Activated CD4-positive, alpha-beta T cell treated with anti-CD3 and anti-CD28 coated beads, Interleukin-2, amount 50 U/mL, for 48 hours (primary cell): Measurements from ENCODE around the gene NCS1.

ENCODE experiments used
- DNase-seq, 2 experiments: peaks; one replicate each; pipeline ENCODE4 v3.0.0-alpha.2; 2020

NCS1 gene

DNA sequence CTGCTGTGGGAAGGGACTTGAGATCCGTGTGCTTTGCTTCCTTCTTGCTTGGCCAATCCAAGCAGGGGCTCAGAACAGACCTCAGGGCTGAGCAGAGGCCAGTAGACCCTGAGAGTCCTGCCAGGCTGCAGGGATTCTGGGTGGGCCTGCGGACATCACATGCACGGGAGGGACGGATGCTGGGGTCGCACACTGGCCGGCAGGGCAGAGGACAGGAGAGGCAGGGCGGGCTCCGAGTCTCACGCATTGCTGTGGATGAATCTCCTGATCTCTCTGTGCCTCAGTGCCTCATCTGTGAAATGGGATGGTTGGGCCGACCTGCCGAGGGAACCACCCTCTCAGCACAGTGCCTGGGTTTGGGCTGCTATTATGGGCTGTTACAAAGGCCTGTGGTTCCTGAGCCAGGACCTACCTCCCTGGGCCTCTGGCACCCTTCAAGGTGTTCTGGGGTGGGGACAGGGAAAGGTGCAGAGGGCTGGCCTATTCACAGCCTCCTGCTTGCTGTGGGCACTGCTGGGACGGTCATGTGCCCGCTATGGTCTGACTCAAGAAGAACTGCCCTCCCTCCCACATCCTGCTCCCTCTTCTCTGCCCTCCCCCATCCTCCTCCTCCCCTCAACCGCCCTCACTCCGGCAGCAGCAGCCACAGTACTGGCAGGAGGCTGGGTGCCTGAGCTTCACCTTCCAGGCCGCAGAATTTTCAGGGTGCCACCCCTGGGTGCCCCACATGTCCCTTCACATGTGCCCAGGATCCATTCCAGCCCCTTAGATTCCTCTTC lies 43.3 kb downstream of the NCS1 start:
- DNase-seq, result no peak

DNA sequence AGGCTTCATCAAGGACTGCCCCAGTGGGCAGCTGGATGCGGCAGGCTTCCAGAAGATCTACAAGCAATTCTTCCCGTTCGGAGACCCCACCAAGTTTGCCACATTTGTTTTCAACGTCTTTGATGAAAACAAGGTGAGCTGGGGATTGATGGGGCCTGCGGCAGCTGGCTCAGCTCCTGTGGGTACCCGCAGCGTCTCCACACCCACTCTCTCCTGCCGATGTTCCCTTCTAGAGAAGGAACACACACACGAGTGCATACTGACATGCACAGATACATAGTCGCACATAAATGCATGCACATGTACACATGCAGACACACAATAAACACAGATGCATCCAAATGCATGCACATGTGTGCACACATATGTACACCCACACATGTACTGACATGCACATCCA lies 45.6 kb downstream of the NCS1 start:
- no peak for DNase-seq

- DNase-seq, result no peak
Observed at GRCh38 chr9:130219661-130220096, 47.5 kb downstream of the NCS1 start.

- no peak for DNase-seq
Observed at GRCh38 chr9:130220352-130220751, 48.1 kb downstream of the NCS1 start.

- DNase-seq, result no peak
Observed at GRCh38 chr9:130222833-130223232, 50.6 kb downstream of the NCS1 start.

DNA sequence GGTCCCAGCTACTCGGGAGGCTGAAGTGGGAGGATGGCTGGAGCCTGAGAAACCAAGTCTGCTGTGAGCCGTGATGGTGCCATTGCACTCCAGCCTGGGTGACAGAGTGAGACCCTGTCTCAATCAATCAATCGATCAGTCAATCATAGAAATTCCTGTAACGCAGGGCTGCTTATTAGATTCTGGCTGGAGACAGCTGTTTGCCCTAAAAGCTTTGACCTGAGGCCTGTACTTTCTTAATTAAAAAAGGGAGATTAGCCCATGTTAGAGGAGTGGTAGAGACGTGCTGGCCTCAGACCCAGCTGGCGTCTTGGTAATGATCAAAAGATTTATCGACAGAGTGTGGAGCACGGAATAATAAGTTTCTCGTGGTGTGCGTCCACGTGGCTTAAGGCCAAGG lies 52.9 kb downstream of the NCS1 start:
- no peak for DNase-seq

GRCh38 chr9:130225586-130225985 lies 53.4 kb downstream of the NCS1 start:
- no peak for DNase-seq

GRCh38 chr9:130226112-130226511 lies 53.9 kb downstream of the NCS1 start:
- no peak for DNase-seq

- DNase-seq, result no peak
Observed at GRCh38 chr9:130227833-130228232, 55.6 kb downstream of the NCS1 start.

GRCh38 chr9:130229759-130230158 lies 57.6 kb downstream of the NCS1 start:
- no peak for DNase-seq

- DNase-seq, result no peak
Observed at GRCh38 chr9:130230631-130231030, 58.4 kb downstream of the NCS1 start.

DNA sequence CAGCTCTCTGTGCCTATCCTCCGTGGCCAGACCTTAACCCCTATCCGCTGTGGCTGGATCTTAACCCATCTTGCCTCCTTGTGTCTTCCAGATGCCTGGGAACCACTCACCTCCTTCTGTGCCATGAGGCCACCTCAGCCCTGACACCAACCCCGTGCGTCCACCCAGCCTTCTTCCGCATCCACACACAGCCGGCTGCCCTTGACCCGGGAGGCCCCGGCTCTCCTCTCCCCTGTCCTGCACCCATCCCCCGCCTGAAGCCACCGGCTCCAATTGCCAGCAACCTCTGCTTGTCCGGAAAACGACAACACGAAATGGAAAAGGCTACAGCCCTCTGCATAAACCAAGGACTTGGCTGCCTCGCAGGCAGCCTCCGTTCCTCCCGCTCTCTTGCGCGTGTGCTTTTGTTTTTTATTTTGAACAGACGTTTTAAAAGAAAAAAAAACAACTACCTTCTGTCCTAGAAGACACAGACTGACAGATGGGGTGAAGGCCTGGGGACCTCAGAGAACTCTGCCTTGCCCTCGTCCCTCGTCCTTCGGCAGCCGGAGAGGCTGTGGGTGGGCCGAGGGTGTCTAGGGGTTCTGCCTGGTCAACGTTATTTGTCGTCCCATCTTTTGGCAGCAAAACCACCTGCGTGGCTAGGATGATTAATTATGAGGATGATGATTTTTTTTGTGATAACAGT lies 60.8 kb downstream of the NCS1 start:
- no peak for DNase-seq

DNA sequence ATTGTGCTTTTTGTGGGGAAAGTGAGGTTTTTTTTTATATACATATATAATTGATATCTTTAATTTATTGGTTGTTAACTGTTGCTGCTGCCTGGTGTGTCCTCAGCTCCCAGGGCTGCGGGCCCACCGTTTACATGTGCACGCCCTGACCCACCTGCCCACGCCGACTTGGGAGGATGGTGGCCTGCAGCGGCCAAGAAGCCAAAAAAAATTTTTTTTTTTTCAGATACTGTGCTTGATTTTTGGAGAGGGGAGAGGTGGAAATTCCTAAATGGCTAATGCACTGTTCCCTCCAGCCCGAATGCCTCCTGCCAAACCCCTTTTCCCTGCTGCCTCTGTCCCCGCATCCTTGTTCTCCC lies 61.4 kb downstream of the NCS1 start:
- DNase-seq, result no peak

- DNase-seq, result no peak
Observed at GRCh38 chr9:130234340-130235260, 62.4 kb downstream of the NCS1 start.

GRCh38 chr9:130235558-130236435 lies 63.6 kb downstream of the NCS1 start:
- DNase-seq, result peak; percentile 68 to 75

DNA sequence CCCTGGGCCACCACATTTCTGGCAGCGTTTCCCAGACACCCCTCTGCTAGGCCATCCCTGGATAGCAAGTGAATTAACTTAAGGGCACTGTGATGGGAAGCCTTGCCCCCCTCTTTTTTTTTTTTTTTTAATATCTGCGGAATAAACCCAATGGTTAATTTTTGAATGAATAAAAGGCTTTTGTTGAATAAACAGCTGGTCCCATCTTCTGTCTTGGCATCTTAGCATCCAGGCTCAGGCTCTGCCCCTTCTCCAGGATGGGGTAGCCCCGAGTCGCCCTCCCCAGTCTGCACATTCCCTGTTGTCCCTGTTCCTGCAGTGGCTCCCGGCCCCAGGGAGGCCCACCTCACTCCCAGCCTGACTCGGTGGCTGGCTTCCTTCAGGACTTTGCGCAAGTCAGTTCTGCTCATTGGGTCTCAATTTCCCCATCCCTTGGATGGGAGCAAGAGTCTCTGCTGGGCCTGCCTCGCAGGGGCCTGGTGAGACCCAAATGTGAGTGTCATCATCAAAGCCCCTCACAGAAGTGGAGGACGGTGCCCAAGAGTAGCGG lies 64.3 kb downstream of the NCS1 start:
- DNase-seq, result no peak

DNA sequence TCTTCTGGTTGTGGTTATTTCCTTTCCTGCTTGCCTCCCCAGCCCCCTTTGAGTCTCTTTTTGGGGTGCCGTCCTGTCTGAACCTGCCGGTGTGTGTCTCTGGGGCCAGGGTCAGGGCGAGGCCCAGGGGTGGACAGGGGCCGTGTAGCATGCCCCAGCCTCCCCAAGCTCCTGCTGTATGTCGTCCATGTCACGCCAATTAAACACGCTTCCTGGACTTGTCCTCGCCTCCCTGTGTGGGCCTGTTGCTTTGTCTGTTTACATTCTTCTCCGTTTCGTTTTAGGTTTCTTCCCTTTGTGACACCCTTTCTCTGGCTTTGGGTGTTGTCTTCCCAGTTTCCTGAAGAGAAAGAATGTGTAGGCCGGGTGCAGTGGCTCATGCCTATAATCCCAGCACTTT lies 64.9 kb downstream of the NCS1 start:
- DNase-seq, result no peak

DNA sequence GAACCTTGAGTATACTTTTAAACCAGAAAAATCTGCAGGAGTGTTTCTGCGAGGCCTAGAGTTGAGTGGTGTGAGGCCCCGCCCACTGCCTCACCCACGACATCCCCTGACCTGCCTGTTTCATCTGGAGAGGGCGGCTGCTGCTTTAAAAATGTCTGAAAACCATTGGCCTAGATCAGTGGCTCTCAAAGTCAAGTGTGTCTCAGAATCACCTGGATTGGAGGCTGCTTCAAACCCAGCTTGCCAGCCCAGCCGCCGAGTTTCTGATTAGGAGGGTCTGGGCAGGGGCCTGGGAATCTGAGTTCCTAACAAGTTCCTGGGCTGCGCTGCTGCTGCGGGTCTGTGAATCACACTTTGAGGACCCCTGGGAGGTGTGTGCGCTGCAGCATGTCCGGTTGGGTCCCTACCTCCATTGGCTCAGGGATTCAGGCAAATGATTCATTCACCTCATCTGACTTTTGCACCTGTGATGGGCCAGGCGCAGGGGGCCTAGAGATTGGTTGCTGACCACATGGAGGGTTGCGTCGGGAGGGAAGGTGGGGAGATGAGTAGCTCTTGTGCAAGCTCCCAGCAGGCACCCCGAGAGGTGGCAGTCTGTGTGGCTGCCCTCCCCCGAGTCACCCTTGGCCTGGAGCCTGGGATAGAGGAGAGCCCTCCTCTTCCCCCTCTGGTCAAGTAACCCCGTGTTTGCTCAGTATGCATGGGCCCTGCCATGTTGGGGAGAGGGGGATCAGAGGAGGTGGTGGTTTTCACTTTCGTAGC lies 65.7 kb downstream of the NCS1 start:
- no peak for DNase-seq

DNA sequence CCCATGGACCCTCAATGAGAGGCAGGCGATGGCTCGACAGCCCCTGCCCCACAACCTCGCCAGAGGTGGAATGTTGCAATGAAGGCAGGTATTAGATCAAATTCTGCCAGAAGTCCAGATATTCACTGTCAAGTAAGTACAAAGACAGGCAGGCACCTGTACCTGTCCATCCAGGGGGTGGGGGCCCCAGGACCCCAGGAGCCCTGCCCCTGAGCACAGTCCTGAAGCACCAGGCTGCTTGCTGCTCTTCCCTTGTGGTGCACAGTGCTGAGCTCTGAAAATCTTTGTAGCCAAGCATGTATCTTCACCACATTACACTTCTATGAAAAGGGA lies 67.1 kb downstream of the NCS1 start:
- DNase-seq, result no peak

DNA sequence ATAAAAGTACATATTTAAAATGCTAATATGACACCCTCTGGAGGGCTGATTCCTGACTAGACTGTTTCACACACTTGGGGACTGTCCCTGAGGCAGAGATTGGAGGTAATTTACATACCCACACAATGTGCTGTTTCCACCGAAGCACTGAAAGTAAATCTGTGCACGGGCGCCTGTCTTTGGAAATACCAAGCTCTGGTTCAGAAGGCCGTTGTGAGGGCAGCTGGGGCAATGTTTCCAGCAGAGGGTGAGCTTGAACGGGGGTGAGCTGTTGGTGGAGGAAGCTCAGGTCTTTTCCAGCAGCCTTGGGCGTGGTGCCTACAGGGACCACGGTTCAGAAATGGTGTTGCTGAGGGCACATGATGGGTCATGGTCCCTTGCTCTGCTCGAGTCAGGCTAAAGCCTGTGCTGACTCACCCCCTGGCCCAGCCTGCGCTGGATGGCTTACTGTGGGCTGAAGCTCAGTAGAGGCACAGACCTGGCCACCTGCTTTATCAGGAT lies 67.6 kb downstream of the NCS1 start:
- DNase-seq, result peak; percentile 53 to 70
